GM12874 (cell line): ENCODE measurements around the gene AGBL5.

Source experiments
- CTCF ChIP-seq: IDR thresholded peaks from 2 replicates; pipeline ENCODE4 v1.5.1; 2011; ENCODE audit warnings: low read depth, mild to moderate bottlenecking, control low read depth, low read length, moderate library complexity; ENCODE audit not compliant: insufficient read depth

AGBL5 gene

GRCh38 chr2:27008678-27009077, 42.8 kb upstream of the AGBL5 start:
- TF ChIP-seq CTCF = no peak

GRCh38 chr2:27009083-27009482, 42.4 kb upstream of the AGBL5 start:
- no peak for TF ChIP-seq CTCF

GRCh38 chr2:27009716-27010115, 41.8 kb upstream of the AGBL5 start:
- TF ChIP-seq CTCF = no peak

GRCh38 chr2:27010139-27010538, 41.3 kb upstream of the AGBL5 start:
- no peak for TF ChIP-seq CTCF

- TF ChIP-seq CTCF = no peak
These were observed 37.7 kb upstream of the AGBL5 start for GRCh38 chr2:27013738-27014137.

GRCh38 chr2:27014771-27015433, 36.6 kb upstream of the AGBL5 start:
- TF ChIP-seq CTCF = no peak

GRCh38 chr2:27016801-27017325, 34.6 kb upstream of the AGBL5 start:
- peak; percentile 64 for TF ChIP-seq CTCF

- TF ChIP-seq CTCF = no peak
These were observed 33.3 kb upstream of the AGBL5 start for GRCh38 chr2:27018142-27018541.
